ENCODE measurements around the gene VSIG10. TPM values are rescaled to one million over a fixed set of nuclear protein-coding genes. Genes with fewer than 3 reads are reported as not detected.
A peak's percentile ranks its signal among the peaks of the same experiment; 100 is the strongest.

Gene VSIG10
- total and polyA plus RNA-seq, 4 experiments from 2014 or later: 1.5 to 5.1 (median 4.8) TPM; not detected in 1

- H3K27ac Mint-ChIP-seq: no peak overlapping the region
- H3K4me1 Mint-ChIP-seq: peaks cover 7 to 10% (median 9%) of the 10 kb centered on the region in 4 donors
- Histone ChIP-seq H3K36me3 (ENCODE audit: insufficient read depth, low read length) (no peaks in the 10 kb centered on the region), H3K4me3 (ENCODE audit: low read length in 2 of 2) (no peak overlapping the region), H3K9me3 (ENCODE audit: control insufficient read depth in 1 of 2, low read length in 2 of 2) (no peaks in the 10 kb centered on the region), H3K27me3 (ENCODE audit: insufficient read depth, low read length) (no peaks in the 10 kb centered on the region), H3K4me1 (ENCODE audit: insufficient read depth, low read length) (peaks cover 5% of the 10 kb centered on the region), H3K27ac (ENCODE audit: low read depth, low read length) (no peak overlapping the region)
- no peaks in the 10 kb centered on the region for H3K9me3 Mint-ChIP-seq
- intact Hi-C loops (cut with micrococcal nuclease): no loop called here
- DNase-seq: no peak
- peaks cover 3 to 7% of the 10 kb centered on the region in 2 donors for H3K27me3 Mint-ChIP-seq
- ChIA-PET POLR2A (ENCODE audit: partially characterized antibody) (no interaction called here), CTCF (ENCODE audit: partially characterized antibody) (no interaction called here)
- H3K4me3 Mint-ChIP-seq: no peak overlapping the region
- peaks cover 0 to 2% of the 10 kb centered on the region in 2 donors for H3K36me3 Mint-ChIP-seq
Observed at GRCh38 chr12:118107694-118108093, 3.9 kb upstream of the VSIG10 start.

- H3K4me1 ChIP-seq (ENCODE audit: insufficient read depth, low read length): peaks cover 5% of the 10 kb centered on the region
- no peaks in the 10 kb centered on the region for H3K36me3 ChIP-seq (ENCODE audit: insufficient read depth, low read length)
- H3K27me3 Mint-ChIP-seq: peaks cover 3 to 10% of the 10 kb centered on the region in 2 donors
- no peaks in the 10 kb centered on the region for H3K9me3 Mint-ChIP-seq
- no peak overlapping the region for H3K27ac Mint-ChIP-seq
- no peaks in the 10 kb centered on the region for H3K9me3 ChIP-seq (ENCODE audit: control insufficient read depth in 1 of 2, low read length in 2 of 2)
- intact Hi-C loops (cut with micrococcal nuclease): no loop called here
- H3K36me3 Mint-ChIP-seq: peaks cover 0 to 2% of the 10 kb centered on the region in 2 donors
- no peak for DNase-seq
- POLR2A ChIA-PET (ENCODE audit: partially characterized antibody): no interaction called here
- CTCF ChIA-PET (ENCODE audit: partially characterized antibody): no interaction called here
- H3K4me3 Mint-ChIP-seq: no peak overlapping the region
- no peak overlapping the region for H3K27ac ChIP-seq (ENCODE audit: low read depth, low read length)
- H3K27me3 ChIP-seq (ENCODE audit: insufficient read depth, low read length): no peaks in the 10 kb centered on the region
- H3K4me1 Mint-ChIP-seq: peaks cover 7 to 13% (median 10%) of the 10 kb centered on the region in 4 donors
- H3K4me3 ChIP-seq (ENCODE audit: low read length in 2 of 2): no peak overlapping the region
Observed at GRCh38 chr12:118107011-118107410, 3.2 kb upstream of the VSIG10 start.

GRCh38 chr12:118103201-118103600, 610 bp downstream of the VSIG10 start:
- Histone ChIP-seq H3K4me3 (ENCODE audit: low read length in 2 of 2) (peak overlapping the region in 1 of 2 donors; percentile 49), H3K9me3 (ENCODE audit: control insufficient read depth in 1 of 2, low read length in 2 of 2) (no peaks in the 10 kb centered on the region), H3K36me3 (ENCODE audit: insufficient read depth, low read length) (no peaks in the 10 kb centered on the region), H3K4me1 (ENCODE audit: insufficient read depth, low read length) (peaks cover 5% of the 10 kb centered on the region), H3K27me3 (ENCODE audit: insufficient read depth, low read length) (no peaks in the 10 kb centered on the region), H3K27ac (ENCODE audit: low read depth, low read length) (no peak overlapping the region)
- Mint-ChIP-seq H3K27ac (peak overlapping the region in 3 of 7 donors; percentile 56 to 85 (median 58)), H3K9me3 (no peaks in the 10 kb centered on the region), H3K4me1 (peaks cover 7 to 13% (median 10%) of the 10 kb centered on the region in 4 donors), H3K4me3 (peak overlapping the region; percentile 86 to 97 (median 92)), H3K27me3 (peaks cover 5 to 10% of the 10 kb centered on the region in 2 donors), H3K36me3 (peaks cover 0 to 2% of the 10 kb centered on the region in 2 donors)
- CTCF ChIA-PET (ENCODE audit: partially characterized antibody): no interaction called here
- POLR2A ChIA-PET (ENCODE audit: partially characterized antibody): no interaction called here
- intact Hi-C loops (cut with micrococcal nuclease): no loop called here
- DNase-seq: peak in 3 of 5 donors; percentile 1 to 6 (median 2)

- Mint-ChIP-seq H3K36me3 (peaks cover 0 to 2% of the 10 kb centered on the region in 2 donors), H3K27me3 (peaks cover 5 to 10% of the 10 kb centered on the region in 2 donors), H3K4me1 (peaks cover 7 to 13% (median 10%) of the 10 kb centered on the region in 4 donors), H3K27ac (peak overlapping the region in 3 of 7 donors; percentile 56 to 85 (median 58)), H3K4me3 (peak overlapping the region; percentile 86 to 97 (median 92)), H3K9me3 (no peaks in the 10 kb centered on the region)
- peaks cover 5% of the 10 kb centered on the region for H3K4me1 ChIP-seq (ENCODE audit: insufficient read depth, low read length)
- no peak overlapping the region for H3K27ac ChIP-seq (ENCODE audit: low read depth, low read length)
- ChIA-PET CTCF (ENCODE audit: partially characterized antibody) (interaction anchor here (0.6 to 1.0 kb wide), 2 partner anchors 10 to 20 kb away, joined by 3 read pairs; no protein-coding TSS in a partner anchor), POLR2A (ENCODE audit: partially characterized antibody) (no interaction called here)
- intact Hi-C loops (cut with micrococcal nuclease): no loop called here
- H3K36me3 ChIP-seq (ENCODE audit: insufficient read depth, low read length): no peaks in the 10 kb centered on the region
- H3K27me3 ChIP-seq (ENCODE audit: insufficient read depth, low read length): no peaks in the 10 kb centered on the region
- H3K4me3 ChIP-seq (ENCODE audit: low read length in 2 of 2): no peak overlapping the region
- H3K9me3 ChIP-seq (ENCODE audit: control insufficient read depth in 1 of 2, low read length in 2 of 2): no peaks in the 10 kb centered on the region
- no peak for DNase-seq
Observed at GRCh38 chr12:118102609-118103008, 1.2 kb downstream of the VSIG10 start.

GRCh38 chr12:118102070-118102469, 1.7 kb downstream of the VSIG10 start:
- ChIA-PET POLR2A (ENCODE audit: partially characterized antibody) (no interaction called here), CTCF (ENCODE audit: partially characterized antibody) (interaction anchor here (1.0 kb wide), 1 partner anchor 20 kb away, joined by 3 read pairs; no protein-coding TSS in a partner anchor)
- Histone ChIP-seq H3K4me3 (ENCODE audit: low read length in 2 of 2) (no peak overlapping the region), H3K27me3 (ENCODE audit: insufficient read depth, low read length) (no peaks in the 10 kb centered on the region), H3K9me3 (ENCODE audit: control insufficient read depth in 1 of 2, low read length in 2 of 2) (no peaks in the 10 kb centered on the region), H3K4me1 (ENCODE audit: insufficient read depth, low read length) (peaks cover 5% of the 10 kb centered on the region), H3K27ac (ENCODE audit: low read depth, low read length) (no peak overlapping the region), H3K36me3 (ENCODE audit: insufficient read depth, low read length) (no peaks in the 10 kb centered on the region)
- no peak for DNase-seq
- peaks cover 0 to 2% of the 10 kb centered on the region in 2 donors for H3K36me3 Mint-ChIP-seq
- no peaks in the 10 kb centered on the region for H3K9me3 Mint-ChIP-seq
- H3K27me3 Mint-ChIP-seq: peaks cover 5 to 10% of the 10 kb centered on the region in 2 donors
- intact Hi-C loops (cut with micrococcal nuclease): no loop called here
- peaks cover 7 to 13% (median 10%) of the 10 kb centered on the region in 4 donors for H3K4me1 Mint-ChIP-seq
- peak overlapping the region in 3 of 8 donors; percentile 17 to 97 (median 53) for H3K4me3 Mint-ChIP-seq
- no peak overlapping the region for H3K27ac Mint-ChIP-seq

- Mint-ChIP-seq H3K9me3 (no peaks in the 10 kb centered on the region), H3K27ac (no peak overlapping the region), H3K4me1 (peaks cover 7 to 13% (median 10%) of the 10 kb centered on the region in 4 donors), H3K36me3 (peaks cover 0 to 2% of the 10 kb centered on the region in 2 donors), H3K4me3 (no peak overlapping the region), H3K27me3 (peaks cover 5 to 10% of the 10 kb centered on the region in 2 donors)
- H3K4me1 ChIP-seq (ENCODE audit: insufficient read depth, low read length): peaks cover 5% of the 10 kb centered on the region
- H3K36me3 ChIP-seq (ENCODE audit: insufficient read depth, low read length): no peaks in the 10 kb centered on the region
- H3K27ac ChIP-seq (ENCODE audit: low read depth, low read length): no peak overlapping the region
- no peaks in the 10 kb centered on the region for H3K9me3 ChIP-seq (ENCODE audit: control insufficient read depth in 1 of 2, low read length in 2 of 2)
- no peaks in the 10 kb centered on the region for H3K27me3 ChIP-seq (ENCODE audit: insufficient read depth, low read length)
- no peak overlapping the region for H3K4me3 ChIP-seq (ENCODE audit: low read length in 2 of 2)
- intact Hi-C loops (cut with micrococcal nuclease): no loop called here
- ChIA-PET POLR2A (ENCODE audit: partially characterized antibody) (no interaction called here), CTCF (ENCODE audit: partially characterized antibody) (no interaction called here)
- DNase-seq: no peak
Observed at GRCh38 chr12:118101051-118101450, 2.8 kb downstream of the VSIG10 start.

GRCh38 chr12:118098911-118099671, 4.7 kb downstream of the VSIG10 start:
- CTCF ChIA-PET (ENCODE audit: partially characterized antibody): no interaction called here
- peaks cover 5 to 7% of the 10 kb centered on the region in 2 donors for H3K27me3 Mint-ChIP-seq
- H3K27ac ChIP-seq (ENCODE audit: low read depth, low read length): no peak overlapping the region

More at GRCh38 chr12:118098911-118099671, 4.7 kb downstream of the VSIG10 start:
- Histone ChIP-seq H3K9me3 (ENCODE audit: control insufficient read depth in 1 of 2, low read length in 2 of 2) (no peaks in the 10 kb centered on the region), H3K4me1 (ENCODE audit: insufficient read depth, low read length) (peaks cover under 1% of the 10 kb centered on the region), H3K4me3 (ENCODE audit: low read length in 2 of 2) (no peak overlapping the region), H3K27me3 (ENCODE audit: insufficient read depth, low read length) (no peaks in the 10 kb centered on the region), H3K36me3 (ENCODE audit: insufficient read depth, low read length) (no peaks in the 10 kb centered on the region)
- Mint-ChIP-seq H3K4me1 (peaks cover 4 to 8% (median 5%) of the 10 kb centered on the region in 4 donors), H3K27ac (no peak overlapping the region), H3K4me3 (no peak overlapping the region), H3K36me3 (peaks cover 0 to 2% of the 10 kb centered on the region in 2 donors), H3K9me3 (no peaks in the 10 kb centered on the region)
- DNase-seq: no peak
- intact Hi-C loops (cut with micrococcal nuclease): no loop called here
- POLR2A ChIA-PET (ENCODE audit: partially characterized antibody): no interaction called here

Measured in CD4-positive, alpha-beta memory T cell (primary cell).